Measurements from ENCODE around the gene THG1L.
"Not testable (repeated sequence)": the region's sequence is repeated elsewhere in the genome, so short reads cannot be mapped to it uniquely, and the experiment has no call there.

Gene THG1L

DNA sequence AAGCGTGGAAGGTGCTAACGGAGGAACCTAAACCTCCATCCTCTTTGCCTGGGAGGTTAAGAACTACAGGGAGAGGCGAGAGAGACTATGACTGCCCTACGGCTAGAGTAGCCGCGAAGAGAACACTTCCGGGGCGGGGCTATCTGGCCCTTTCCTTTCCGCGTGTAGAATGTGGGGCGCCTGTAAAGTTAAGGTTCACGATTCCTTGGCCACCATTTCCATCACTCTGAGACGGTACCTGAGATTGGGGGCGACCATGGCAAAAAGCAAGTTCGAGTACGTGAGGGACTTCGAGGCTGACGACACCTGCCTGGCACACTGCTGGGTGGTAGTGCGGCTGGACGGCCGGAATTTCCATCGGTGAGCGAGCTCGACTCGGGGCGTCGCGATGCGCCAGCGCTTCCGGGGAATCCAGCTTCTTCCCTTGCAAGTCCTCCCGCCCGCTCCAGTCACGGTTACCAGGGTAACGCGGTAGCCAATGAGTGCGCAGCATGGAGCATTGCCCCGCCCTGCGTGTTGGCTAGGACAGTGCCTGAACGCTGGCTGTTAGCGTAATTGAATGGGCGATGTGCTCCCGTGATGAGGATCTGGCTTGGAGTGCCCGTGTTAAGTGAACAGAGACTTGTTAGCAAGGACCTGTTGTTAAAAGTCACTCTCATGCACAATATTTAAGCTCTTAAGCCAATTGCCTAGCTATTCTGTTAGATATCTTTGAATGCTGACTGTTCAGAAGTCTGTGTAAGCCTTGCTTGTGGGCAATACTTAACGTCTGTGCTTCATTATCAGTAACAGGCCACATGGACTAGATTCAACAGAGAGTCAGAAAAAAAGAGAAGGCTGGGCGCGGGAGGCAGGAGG, at the start of gene THG1L:
THG1L (plus strand) TSS at position 149 of the 858 bp plus-strand sequence; CDS start at position 170, 21 bp downstream.
- peak; percentile 100 for DNase-seq

DNA sequence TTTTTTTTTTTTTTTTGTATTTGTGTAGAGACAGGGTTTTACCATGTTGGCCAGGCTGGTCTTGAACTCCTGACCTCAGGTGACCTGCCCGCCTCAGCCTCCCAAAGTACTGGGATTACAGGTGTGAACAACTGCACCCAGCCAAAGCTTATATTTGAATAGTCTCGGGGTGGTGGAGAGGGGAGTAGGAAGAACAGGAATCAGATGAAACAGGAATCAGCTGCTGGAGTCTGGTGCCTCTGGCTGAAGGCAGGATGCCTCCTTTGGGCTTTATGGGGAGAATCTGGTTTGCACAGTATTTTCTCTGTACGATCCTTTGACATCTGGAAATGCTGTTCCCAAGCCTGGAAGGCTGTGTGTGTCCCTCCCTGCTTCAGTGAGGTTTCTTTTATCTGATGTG, 49.0 kb upstream of the THG1L start:
- DNase-seq = peak; percentile 15

GRCh38 chr5:157686276-157687197, 44.7 kb upstream of the THG1L start:
- DNase-seq = peak; percentile 28

DNA sequence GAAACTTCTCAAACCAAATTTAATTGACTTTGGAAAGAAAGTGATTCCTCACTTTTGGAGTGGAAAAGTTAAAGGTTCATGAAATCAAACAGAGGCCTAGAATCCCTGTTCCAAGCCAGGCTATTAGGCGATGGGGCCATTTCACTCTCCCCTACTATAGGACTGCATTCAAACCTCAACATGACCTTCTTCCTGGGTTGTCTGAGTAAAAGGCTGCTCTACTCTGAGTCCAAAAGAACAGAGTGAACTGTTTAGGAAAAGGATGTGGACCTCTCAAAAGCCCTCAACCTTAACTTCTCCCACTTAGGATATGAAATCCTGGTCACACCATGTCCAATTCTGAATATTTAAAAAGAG, 44.0 kb upstream of the THG1L start:
- DNase-seq = peak; percentile 9

DNA sequence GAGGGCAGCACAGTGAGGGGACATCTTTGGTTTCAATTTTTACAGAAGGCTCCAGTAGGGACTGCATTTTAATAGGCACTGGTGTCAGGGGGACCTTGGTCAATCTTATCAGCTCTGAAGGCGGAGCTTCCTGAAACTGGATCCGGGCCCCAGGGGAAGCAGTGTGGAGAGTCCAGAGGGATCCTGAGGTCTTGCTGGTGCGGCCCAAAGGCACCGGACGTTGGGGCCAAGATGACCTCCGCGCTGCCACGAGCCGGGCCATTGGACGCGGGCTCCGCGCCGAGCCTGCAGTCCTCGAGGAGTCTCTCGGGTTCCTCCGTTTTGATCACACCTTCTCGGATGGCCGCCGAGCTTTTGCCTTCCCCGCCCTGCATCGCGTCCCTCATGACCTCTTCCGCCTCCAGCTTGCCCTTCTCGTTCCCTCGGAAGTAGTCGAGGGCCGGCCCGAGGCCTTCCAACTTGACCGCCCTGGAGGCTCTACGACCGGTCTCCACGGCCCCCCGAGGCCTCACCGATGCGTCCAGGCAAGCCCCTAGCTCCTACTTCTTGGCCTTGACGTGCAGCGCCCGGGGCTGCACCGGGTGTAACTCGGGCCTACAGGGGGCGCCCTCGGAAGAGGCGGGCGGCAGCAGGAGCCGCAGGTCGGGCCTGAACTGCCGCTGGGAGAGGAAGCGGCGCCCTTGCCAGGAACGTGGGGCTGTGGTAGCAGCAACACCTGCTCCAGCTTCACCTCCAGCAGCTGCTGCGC, 41.1 kb upstream of the THG1L start:
- peak; percentile 41 for DNase-seq

GRCh38 chr5:157690690-157691433, 40.4 kb upstream of the THG1L start:
- DNase-seq = peak; percentile 32

GRCh38 chr5:157693816-157694215, 37.4 kb upstream of the THG1L start:
- peak; percentile 34 for DNase-seq

GRCh38 chr5:157696154-157696553, 35.1 kb upstream of the THG1L start:
- DNase-seq = not testable (repeated sequence)

- not testable (repeated sequence) for DNase-seq
Observed at GRCh38 chr5:157698674-157699073, 32.5 kb upstream of the THG1L start.

DNA sequence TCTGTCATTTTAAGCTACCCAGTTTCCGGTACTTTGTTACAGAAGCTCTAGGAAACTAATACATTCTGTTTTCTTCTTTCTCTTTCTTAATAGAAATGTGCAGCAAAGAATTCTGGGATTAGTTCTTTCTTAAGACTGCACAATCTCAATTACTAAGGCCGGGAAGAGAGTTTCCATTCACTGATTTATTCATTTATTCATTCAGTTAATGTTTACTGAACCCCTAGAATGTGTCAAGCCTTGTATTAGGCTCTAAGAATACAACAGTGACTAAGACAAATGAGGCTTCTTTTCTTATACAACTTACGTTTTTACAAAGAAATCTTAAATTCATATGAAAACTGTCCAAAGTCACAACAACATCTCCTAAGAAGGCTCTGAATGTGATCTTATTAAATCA, 27.5 kb upstream of the THG1L start:
- DNase-seq = no peak

GRCh38 chr5:157708866-157709265, 22.4 kb upstream of the THG1L start:
- DNase-seq = no peak

- DNase-seq = no peak
Observed at GRCh38 chr5:157709346-157709745, 21.9 kb upstream of the THG1L start.

DNA sequence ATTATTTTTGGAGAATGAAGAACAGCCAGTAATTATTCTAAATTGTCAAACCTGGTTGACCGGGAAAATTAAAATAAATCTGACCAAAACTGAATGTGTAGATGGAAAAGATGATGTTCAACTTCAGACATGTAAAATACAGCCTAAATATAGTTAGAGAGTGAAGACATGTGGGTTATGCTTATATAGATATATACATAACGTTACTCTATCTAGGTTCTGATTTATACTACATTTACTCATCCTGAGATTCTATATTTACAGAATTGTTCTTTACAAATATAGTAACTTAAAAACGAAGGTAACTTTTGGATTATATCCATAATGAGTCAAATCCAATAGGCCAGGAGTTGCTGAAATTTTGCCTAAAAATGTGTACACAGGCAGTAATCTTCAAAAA, 20.8 kb upstream of the THG1L start:
- DNase-seq = no peak

- no peak for DNase-seq
Observed at GRCh38 chr5:157710882-157711281, 20.3 kb upstream of the THG1L start.

- no peak for DNase-seq
Observed at GRCh38 chr5:157713830-157714595, 17.2 kb upstream of the THG1L start.

DNA sequence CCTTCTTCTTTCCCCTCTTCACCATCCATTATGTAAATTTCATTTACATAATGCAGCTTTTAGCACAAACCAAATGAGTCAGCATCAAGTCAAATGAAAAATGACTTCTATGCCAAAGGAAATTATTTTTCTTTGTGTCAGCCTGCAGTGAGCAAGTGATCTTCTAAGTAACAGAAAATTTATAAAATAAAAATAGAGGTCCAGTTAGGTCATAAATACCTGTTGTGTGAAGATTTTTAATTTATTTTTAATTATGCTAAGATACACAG, 16.7 kb upstream of the THG1L start:
- DNase-seq = no peak

GRCh38 chr5:157718519-157718918, 12.7 kb upstream of the THG1L start:
- peak; percentile 60 for DNase-seq

- DNase-seq = no peak
Observed at GRCh38 chr5:157719245-157719644, 12.0 kb upstream of the THG1L start.

DNA sequence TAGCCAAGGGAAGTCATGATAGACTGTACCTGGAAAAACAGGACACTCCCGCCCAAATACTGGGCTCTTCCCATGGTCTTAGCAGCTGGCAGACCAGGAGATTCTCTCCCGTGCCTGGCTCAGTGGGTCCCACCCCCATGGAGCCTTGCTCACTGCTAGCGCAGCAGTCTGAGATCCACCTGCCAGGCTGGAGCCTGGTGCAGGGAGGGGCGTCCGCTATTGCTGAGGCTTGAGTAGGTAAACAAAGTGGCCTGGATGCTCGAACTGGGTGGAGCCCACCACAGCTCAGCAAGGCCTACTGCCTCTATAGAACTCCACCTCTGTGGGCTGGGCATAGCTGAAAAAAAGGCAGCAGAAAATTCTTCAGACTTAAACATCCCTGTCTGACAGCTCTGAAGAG, 10.1 kb upstream of the THG1L start:
- no peak for DNase-seq

GRCh38 chr5:157722895-157723294, 8.3 kb upstream of the THG1L start:
- DNase-seq = not testable (repeated sequence)

DNA sequence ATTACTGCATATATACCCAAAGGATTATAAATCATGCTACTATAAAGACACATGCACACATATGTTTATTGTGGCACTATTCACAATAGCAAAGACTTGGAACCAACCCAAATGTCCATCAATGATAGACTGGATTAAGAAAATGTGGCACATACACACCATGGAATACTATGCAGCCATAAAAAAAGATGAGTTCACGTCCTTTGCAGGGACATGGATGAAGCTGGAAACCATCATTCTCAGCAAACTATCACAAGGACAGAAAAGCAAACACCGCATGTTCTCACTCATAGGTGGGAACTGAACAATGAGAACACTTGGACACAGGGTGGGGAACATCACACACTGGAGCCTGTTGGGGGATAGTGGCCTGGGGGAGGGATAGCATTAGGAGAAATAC, 4.6 kb upstream of the THG1L start:
- DNase-seq = not testable (repeated sequence)

GRCh38 chr5:157727858-157728257, 3.4 kb upstream of the THG1L start:
- DNase-seq = not testable (repeated sequence)
